HepG2 (cell line): Measurements from ENCODE around the gene TBCE. TPM values are rescaled to one million over a fixed set of nuclear protein-coding genes. Genes with fewer than 3 reads are reported as not detected.
A peak's percentile ranks its signal among the peaks of the same experiment; 100 is the strongest.

ENCODE experiments used
- BRD4 ChIP-seq: sonication (generic); formaldehyde crosslinking; IDR thresholded peaks from 2 replicates; pipeline ENCODE4 v1.4.0; 2020; ENCODE audit warnings: missing genetic modification reagents
- GLI4 ChIP-seq: sonication (generic); formaldehyde crosslinking; IDR thresholded peaks from 2 replicates; pipeline ENCODE4 v1.5.1; 2020; ENCODE audit warnings: missing genetic modification reagents, mild to moderate bottlenecking, moderate library complexity, borderline replicate concordance
- MIER3 ChIP-seq: IDR thresholded peaks from 2 replicates; pipeline ENCODE4 v1.6.1; 2016; ENCODE audit warnings: missing compliant biosample characterization, borderline replicate concordance
- NFYC ChIP-seq: IDR thresholded peaks from 2 replicates; pipeline ENCODE4 v1.6.1; 2016; ENCODE audit warnings: missing genetic modification reagents, missing compliant biosample characterization
- NR3C1 ChIP-seq: sonication (generic); formaldehyde crosslinking; IDR thresholded peaks from 2 replicates; pipeline ENCODE4 v1.4.0; 2020; ENCODE audit warnings: missing genetic modification reagents
- POLR2A ChIP-seq, 2 experiments: IDR thresholded peaks; 2 replicates each; pipeline ENCODE4 v1.6.1; 2011; ENCODE audit warnings: low read depth in 2 of 2, low read length in 2 of 2, mild to moderate bottlenecking in 1 of 2, moderate library complexity in 1 of 2; ENCODE audit not compliant: insufficient read depth in 1 of 2
- RBFOX2 ChIP-seq: fragments of 200-400 bp; formaldehyde crosslinking; IDR thresholded peaks from 2 replicates; pipeline ENCODE4 v1.6.1; 2017; ENCODE audit warnings: low read depth, mild to moderate bottlenecking, low read length
- SAP130 ChIP-seq: IDR thresholded peaks from 2 replicates; pipeline ENCODE4 v1.6.1; 2016; ENCODE audit warnings: low read depth
- ZKSCAN5 ChIP-seq: sonication (generic); formaldehyde crosslinking; IDR thresholded peaks from 2 replicates; pipeline ENCODE4 v1.5.1; 2020; ENCODE audit warnings: mild to moderate bottlenecking, missing genetic modification reagents
- ZNF33A ChIP-seq: sonication (generic); formaldehyde crosslinking; IDR thresholded peaks from 2 replicates; pipeline ENCODE4 v1.5.1; 2020; ENCODE audit warnings: missing genetic modification reagents, mild to moderate bottlenecking, moderate library complexity, borderline replicate concordance
- ZNF367 ChIP-seq: sonication (generic); formaldehyde crosslinking; IDR thresholded peaks from 2 replicates; pipeline ENCODE4 v1.4.0; 2020; ENCODE audit warnings: missing genetic modification reagents, borderline replicate concordance
- ZNF510 ChIP-seq: sonication (generic); formaldehyde crosslinking; IDR thresholded peaks from 2 replicates; pipeline ENCODE4 v1.4.0; 2020; ENCODE audit warnings: low read depth, mild to moderate bottlenecking, missing genetic modification reagents
- ZNF564 ChIP-seq: sonication (generic); formaldehyde crosslinking; IDR thresholded peaks from 2 replicates; pipeline ENCODE4 v1.8.1; 2023; ENCODE audit warnings: mild to moderate bottlenecking, missing genetic modification reagents
- ZNF589 ChIP-seq: sonication (generic); formaldehyde crosslinking; conservative IDR thresholded peaks from 2 replicates; pipeline ENCODE4 v1.8.0; 2022; ENCODE audit warnings: mild to moderate bottlenecking, moderate library complexity, missing genetic modification reagents
- ZNF703 ChIP-seq: sonication (generic); formaldehyde crosslinking; IDR thresholded peaks from 2 replicates; pipeline ENCODE4 v1.5.1; 2020; ENCODE audit warnings: missing genetic modification reagents, mild to moderate bottlenecking, moderate library complexity, borderline replicate concordance
- ZSCAN29 ChIP-seq: sonication (generic); formaldehyde crosslinking; conservative IDR thresholded peaks from 2 replicates; pipeline ENCODE4 v1.4.0; 2020; ENCODE audit warnings: mild to moderate bottlenecking, missing genetic modification reagents
- polyA plus RNA-seq, 8 experiments: library from polyadenylated mRNA; depleted of rRNA in 3 of 8; stranded (reverse) in 7 of 8; unstranded in 1 of 8; fragments of >200 nt; fragmentation: Illumina TruSeq in 4 of 8; extraction: Trizol in 4 of 8; gene quantifications; 2 replicates each; pipeline versions ENCODE4 v1.2.1 to v1.2.3, GENCODE V29; 2011 to 2016; ENCODE audit warnings: low read depth in 4 of 8, missing spikeins in 1 of 8, mixed read lengths in 1 of 8; ENCODE audit not compliant: insufficient read depth in 1 of 8
- total RNA-seq, 5 experiments: library from RNA; depleted of rRNA; stranded (reverse); fragments of >200 nt; fragmentation: Illumina TruSeq; extraction: Trizol; gene quantifications; 2 replicates each; pipeline ENCODE4 v1.2.3, GENCODE V29; 2016; ENCODE audit warnings: low read depth in 1 of 5
- TF ChIP-seq, protein P1 (sequence below): sonication (generic); formaldehyde crosslinking; IDR thresholded peaks from 2 replicates; pipeline ENCODE4 v1.5.1; 2020; ENCODE audit warnings: mild to moderate bottlenecking, moderate library complexity, missing genetic modification reagents
- TF ChIP-seq, protein P2 (sequence below): sonication (generic); formaldehyde crosslinking; IDR thresholded peaks from 2 replicates; pipeline ENCODE4 v1.5.0; 2020; ENCODE audit warnings: missing genetic modification reagents, mild to moderate bottlenecking, borderline replicate concordance
- TF ChIP-seq, protein P3 (sequence below): sonication (generic); formaldehyde crosslinking; IDR thresholded peaks from 2 replicates; pipeline ENCODE4 v1.5.1; 2020; ENCODE audit warnings: mild to moderate bottlenecking, missing genetic modification reagents, moderate library complexity
- TF ChIP-seq, protein P4 (sequence below): sonication (generic); formaldehyde crosslinking; IDR thresholded peaks from 2 replicates; pipeline ENCODE4 v1.4.0; 2020; ENCODE audit warnings: mild to moderate bottlenecking, missing genetic modification reagents

Gene TBCE
- total and polyA plus RNA-seq, 2 of the 13 experiments (the other 11 are each of a cell fraction or from before 2014, with no cell fraction given): 25.6 to 31.1 TPM

DNA sequence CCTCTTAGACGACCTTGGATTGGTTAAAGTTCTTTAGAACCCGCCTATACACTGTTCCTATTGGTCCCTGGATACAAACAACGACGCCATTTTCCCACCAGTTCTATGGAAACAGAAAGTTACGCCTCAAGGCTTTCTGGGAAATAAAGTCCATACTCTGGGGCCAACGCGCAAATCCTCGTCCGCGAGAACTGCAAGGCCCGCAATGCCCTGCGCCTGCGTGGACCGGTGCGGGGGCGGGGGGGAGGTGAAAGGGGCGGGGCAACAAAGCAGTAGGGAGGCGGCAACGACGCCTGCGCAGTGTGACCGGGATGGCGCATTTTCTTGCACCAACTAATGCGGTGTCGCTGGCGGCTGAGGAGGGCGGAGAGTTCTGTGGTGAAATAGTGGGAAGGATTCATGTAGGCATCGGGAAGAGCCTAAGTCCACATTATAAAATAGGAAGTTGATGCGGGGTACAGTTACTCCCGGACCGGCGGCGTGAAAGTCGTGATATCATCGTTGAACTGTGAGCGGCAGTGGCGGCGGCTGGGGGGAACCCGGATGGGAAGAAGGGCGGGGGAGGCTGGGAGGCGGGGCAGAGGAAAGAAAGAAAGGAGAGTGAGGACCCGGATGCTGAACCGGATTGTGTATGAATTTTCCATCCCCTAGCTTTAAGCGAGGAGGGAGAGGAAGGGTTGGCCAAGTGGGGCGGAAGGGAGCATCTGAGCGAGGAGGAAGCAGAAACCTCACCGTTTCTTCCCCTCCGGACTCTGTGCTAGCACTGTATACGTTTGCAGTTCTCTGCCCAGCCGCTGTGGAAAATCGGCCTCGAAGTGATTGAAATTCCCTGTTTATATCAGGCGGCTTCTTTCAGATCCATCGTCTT, 38.7 kb upstream of the TBCE start, which contains the start of gene GGPS1 (continued):
- TF ChIP-seq, protein P1, sequence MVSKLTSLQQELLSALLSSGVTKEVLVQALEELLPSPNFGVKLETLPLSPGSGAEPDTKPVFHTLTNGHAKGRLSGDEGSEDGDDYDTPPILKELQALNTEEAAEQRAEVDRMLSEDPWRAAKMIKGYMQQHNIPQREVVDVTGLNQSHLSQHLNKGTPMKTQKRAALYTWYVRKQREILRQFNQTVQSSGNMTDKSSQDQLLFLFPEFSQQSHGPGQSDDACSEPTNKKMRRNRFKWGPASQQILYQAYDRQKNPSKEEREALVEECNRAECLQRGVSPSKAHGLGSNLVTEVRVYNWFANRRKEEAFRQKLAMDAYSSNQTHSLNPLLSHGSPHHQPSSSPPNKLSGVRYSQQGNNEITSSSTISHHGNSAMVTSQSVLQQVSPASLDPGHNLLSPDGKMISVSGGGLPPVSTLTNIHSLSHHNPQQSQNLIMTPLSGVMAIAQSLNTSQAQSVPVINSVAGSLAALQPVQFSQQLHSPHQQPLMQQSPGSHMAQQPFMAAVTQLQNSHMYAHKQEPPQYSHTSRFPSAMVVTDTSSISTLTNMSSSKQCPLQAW (CRISPR knock-in tag): peak; percentile 86
- TF ChIP-seq NR3C1 (CRISPR knock-in tag): no peak
- no peak for TF ChIP-seq ZKSCAN5 (CRISPR knock-in tag)
- TF ChIP-seq, protein P2, sequence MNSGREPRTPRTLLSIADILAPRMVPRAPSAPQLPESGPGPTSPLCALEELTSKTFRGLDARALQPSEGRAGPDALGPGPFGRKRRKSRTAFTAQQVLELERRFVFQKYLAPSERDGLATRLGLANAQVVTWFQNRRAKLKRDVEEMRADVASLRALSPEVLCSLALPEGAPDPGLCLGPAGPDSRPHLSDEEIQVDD (CRISPR knock-in tag): no peak
- TF ChIP-seq ZNF510: peak; percentile 38; the same call in 1 of the 2 replicates
- TF ChIP-seq, protein P3, sequence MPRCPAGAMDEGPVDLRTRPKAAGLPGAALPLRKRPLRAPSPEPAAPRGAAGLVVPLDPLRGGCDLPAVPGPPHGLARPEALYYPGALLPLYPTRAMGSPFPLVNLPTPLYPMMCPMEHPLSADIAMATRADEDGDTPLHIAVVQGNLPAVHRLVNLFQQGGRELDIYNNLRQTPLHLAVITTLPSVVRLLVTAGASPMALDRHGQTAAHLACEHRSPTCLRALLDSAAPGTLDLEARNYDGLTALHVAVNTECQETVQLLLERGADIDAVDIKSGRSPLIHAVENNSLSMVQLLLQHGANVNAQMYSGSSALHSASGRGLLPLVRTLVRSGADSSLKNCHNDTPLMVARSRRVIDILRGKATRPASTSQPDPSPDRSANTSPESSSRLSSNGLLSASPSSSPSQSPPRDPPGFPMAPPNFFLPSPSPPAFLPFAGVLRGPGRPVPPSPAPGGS (CRISPR knock-in tag): no peak
- TF ChIP-seq MIER3 (CRISPR knock-in tag): no peak
- TF ChIP-seq ZNF589 (CRISPR knock-in tag): 0 out of 2 replicates have a peak, but pooled peaks have one; percentile 31
- TF ChIP-seq GLI4 (CRISPR knock-in tag): no peak
- TF ChIP-seq SAP130 (CRISPR knock-in tag): peak; percentile 88
- peak; percentile 67 to 94 for TF ChIP-seq POLR2A (IDR thresholded peaks at IDR 0.05; ENCODE audit: insufficient read depth in 1 of 2, low read depth in 2 of 2, low read length in 2 of 2)
- TF ChIP-seq BRD4 (CRISPR knock-in tag): 0 out of 2 replicates have a peak, but pooled peaks have one; percentile 34
- peak; percentile 85 for TF ChIP-seq NFYC (CRISPR knock-in tag)
- TF ChIP-seq ZNF703 (CRISPR knock-in tag): no peak
- TF ChIP-seq ZSCAN29: peak; percentile 98
- TF ChIP-seq ZNF564 (CRISPR knock-in tag): no peak
- no peak for TF ChIP-seq RBFOX2
- TF ChIP-seq, protein P4, sequence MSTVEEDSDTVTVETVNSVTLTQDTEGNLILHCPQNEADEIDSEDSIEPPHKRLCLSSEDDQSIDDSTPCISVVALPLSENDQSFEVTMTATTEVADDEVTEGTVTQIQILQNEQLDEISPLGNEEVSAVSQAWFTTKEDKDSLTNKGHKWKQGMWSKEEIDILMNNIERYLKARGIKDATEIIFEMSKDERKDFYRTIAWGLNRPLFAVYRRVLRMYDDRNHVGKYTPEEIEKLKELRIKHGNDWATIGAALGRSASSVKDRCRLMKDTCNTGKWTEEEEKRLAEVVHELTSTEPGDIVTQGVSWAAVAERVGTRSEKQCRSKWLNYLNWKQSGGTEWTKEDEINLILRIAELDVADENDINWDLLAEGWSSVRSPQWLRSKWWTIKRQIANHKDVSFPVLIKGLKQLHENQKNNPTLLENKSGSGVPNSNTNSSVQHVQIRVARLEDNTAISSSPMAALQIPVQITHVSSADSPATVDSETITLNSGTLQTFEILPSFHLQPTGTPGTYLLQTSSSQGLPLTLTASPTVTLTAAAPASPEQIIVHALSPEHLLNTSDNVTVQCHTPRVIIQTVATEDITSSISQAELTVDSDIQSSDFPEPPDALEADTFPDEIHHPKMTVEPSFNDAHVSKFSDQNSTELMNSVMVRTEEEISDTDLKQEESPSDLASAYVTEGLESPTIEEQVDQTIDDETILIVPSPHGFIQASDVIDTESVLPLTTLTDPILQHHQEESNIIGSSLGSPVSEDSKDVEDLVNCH: peak; percentile 98; the same call in 1 of the 2 replicates
- no peak for TF ChIP-seq ZNF367
- TF ChIP-seq ZNF33A: no peak
